GM19455 (cell line): ENCODE results near the gene RFPL4A.

Experiments used
- ATAC-seq: cut with Tn5 transposase; IDR thresholded peaks from one replicate; pipeline ENCODE4 v1.9.1; 2021; ENCODE audit not compliant: unreplicated experiment

RFPL4A gene

DNA sequence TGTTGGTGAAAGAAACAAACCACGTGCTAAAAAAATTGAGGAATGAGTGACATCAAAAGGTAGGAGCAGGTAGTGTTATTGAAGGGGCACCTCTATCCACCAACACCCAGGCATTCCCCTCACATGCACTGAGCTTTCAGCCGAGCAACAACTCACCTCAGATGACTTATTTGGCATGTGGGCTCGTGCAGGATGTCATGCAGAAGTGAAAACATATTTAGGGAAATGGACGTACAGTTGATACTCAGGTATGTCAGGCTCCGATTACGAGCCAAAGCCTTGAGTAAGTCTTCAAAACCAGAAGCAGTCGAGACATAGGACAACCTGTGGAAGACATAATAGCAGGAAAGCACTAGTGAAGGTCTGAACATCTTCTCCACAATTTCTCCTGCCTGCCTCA, 42.5 kb downstream of the RFPL4A start:
- no peak for ATAC-seq

DNA sequence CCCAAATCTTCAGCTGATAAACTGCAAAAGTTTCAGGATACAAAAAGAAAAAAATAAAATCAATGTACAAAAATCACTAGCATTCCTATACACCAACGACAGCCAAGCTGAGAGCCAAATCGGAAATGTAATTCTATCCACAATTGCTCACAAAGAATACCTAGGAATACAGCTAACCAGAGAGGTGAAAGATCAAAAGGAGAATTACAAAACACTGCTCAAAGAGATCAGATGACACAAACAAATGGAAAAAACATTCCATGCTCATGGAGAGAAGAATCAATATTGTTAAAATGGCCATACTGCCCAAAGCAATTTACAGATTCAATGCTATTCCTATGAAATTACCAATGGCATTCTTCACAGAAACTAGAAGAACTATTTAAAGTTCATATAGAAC, 43.4 kb downstream of the RFPL4A start:
- no peak for ATAC-seq

DNA sequence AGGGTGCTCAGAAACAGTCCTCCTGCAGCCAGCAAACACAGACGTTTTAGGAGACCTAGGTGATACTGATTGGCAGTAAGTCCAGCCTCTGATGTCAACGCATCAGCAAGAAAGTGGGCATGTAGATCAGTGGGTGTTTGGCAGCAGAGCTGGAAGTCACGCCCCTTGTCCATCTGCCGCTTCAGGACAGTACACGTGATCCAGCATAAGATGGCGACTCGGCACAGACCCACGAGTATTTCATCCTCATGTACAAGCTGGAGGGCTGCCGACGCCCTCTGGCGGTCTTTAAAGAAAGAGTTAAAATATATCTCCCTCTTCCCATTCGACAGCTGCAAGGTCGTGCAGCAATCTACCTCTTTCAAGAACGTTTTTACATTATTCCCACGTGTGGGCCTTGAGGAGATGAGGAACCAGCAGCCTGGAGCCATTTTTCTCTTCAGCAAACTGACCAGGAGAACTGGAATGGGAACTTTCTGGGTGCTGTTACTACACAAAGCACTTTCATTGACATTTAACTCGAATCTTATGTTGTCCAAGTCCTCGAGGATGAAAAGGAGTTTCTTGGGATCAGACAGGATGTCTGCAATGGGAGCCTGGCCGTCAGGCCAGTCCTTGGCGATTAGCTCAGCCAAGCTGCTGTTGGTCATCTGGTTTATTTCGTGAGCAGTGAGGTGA, 50.6 kb downstream of the RFPL4A start:
- ATAC-seq = no peak

DNA sequence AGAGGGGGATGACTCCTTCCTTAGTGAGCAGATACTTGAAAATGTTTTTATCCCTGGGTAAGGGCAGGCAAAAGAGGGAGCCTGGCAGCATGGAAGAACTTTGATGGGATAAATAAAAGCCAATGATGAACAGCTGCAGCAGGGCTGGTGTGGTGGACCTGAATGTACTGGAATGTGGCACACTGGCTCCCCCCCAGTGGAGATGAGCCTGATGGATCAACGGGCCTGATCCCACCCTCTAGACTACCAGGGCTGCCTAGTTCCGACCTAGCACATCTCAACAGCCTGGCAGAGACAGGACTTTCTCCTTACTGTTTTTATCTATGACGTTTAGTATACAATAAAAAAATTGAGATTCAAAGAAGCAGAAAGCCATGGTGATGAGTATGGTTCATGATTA, 52.4 kb downstream of the RFPL4A start:
- ATAC-seq = no peak

DNA sequence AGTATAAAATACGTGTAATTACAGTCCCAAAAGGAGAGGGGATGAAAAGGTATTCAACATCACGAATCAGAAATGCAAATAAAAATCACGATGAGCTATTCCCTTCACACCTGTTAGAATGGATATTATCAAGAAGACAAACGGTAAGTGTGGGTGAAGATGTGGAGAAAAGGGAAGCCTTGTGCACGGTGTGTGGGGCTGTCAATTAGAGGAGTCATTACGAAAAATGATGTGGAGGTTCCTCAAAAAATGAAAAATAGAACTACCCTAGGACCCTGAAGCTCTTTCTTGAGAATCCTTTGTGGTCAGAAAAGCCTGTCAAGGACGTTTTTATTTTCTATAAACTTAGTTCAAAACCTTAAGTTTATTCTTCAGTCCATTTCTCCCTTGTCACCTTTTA, 53.6 kb downstream of the RFPL4A start:
- no peak for ATAC-seq
